T-helper 9 cell (primary cell): ENCODE measurements around the gene RSAD1.
"Not testable (repeated sequence)": the region's sequence is repeated elsewhere in the genome, so short reads cannot be mapped to it uniquely, and the experiment has no call there.

Experiments used
- DNase-seq: peaks from one replicate; pipeline ENCODE4 v3.0.0-alpha.2; 2020

Gene RSAD1

DNA sequence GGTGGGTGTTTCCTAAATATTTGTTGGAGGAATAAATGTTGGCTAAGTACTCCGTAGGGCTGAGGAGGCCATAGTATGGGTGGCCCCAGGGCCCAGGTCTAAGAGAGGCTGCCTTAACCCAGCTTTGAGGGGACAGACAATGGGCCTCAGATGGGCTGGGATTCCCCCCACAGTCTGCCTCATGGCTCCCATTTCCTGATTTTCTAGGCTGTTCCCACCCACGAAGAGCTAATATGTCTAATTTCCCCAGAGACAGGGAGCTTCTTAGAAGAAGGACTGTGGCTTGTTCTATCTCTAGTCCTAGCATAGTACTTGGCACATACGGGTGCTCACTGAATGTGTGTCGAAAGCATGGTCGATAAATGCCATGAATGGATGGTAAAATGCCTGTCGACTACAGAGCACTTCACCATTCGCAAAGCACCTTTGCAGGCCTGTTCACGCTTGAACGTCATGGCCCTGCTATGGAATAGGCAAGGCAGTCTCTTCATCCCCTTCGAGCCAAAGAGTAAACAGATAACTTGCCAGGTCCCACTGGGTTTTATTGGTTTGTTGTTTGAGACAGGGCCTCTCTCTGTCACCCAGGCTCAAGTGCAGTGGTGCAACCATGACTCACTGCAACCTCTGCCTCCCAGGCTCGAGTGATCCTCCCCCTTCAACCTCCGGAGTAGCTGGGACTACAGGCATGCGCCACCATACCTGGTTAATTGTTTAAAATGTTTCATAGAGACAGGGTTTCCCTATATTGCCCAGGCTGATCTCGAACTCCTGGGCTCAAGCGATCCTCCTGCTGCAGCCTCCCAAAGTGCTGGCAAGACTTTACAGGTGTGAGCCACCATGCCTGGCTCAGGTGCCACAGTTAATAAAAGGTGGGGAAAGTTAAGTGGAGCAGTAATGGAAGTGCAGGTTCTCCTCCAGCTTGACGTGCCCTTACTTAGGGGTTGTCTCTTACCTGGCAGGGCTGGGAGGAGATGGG, 19.7 kb upstream of the RSAD1 start:
- DNase-seq, result no peak

DNA sequence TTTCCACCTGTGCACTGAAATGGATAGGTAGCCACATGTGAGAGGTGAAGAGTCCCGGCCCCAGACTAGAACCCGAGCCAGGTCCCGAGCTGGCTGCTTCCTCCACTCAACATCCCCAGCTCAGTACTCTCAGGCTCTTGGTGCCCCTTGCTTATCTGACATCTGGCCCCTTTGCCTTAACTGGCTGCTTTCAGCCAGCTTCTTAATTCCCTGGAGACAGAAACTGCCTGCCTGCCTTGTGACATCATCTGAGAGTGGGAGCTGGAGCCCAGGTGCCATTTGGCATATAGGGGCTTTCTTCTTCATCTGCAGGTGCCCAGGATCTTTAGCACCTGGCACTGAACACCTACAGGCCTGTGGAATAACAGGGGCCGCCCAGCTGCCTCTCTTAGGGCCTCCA, 18.9 kb upstream of the RSAD1 start:
- DNase-seq, result no peak

DNA sequence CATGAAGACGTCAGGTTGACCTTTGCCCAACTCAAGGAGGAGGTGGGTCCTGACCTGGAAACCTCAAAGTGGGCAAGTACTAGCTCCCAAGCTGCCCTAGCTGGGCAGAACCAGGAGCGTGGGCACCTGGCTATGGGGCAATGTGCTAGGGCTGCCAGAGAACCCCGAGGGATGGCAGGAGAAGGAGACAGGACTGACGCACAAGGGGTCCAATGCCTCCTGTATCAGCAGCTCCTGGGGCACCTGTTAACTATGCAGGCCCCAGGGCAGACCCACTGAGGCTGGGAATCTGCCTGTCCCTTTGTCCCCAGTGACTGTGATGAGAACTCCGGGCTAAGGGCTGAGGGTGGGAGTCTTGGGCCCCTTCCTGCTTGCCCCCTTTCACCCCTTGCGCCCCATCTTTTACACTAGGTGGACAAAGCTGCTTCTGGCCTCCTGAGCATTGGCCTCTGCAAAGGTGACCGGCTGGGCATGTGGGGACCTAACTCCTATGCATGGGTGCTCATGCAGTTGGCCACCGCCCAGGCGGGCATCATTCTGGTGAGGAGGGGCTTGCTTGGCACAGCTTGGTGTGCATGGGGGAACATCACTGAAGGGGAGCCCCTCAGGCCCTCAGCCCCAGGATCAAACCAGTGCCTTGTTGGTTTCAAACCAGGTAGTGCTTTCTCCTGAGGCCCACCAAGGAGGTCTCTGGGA, 17.7 kb upstream of the RSAD1 start:
- no peak for DNase-seq

DNA sequence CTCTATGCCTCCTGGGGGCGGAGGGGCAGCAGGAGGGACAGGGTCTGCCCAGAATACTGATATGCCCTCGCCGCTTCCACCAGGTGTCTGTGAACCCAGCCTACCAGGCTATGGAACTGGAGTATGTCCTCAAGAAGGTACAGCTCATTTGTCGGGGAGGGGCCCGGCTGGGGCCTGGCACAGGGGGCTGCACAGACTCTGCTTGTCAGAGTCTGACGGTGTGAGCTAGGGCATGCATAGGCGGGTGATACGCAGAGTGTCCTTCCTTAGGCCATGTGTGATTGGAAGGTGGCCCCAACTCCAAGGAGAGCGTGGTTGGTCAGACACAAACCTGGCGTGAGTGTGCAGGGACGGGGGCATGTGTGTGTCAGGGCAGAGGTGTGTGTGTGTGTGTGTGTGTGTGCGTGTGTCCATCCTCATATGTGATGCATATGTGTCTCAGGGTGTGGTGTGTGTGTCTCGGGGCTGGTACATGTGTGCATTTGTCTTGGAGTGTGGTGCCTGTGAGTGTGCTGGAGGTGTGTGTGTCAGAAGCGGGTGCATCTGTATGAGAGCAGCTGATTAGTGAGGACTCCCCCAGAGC, 17.0 kb upstream of the RSAD1 start:
- DNase-seq, result no peak

DNA sequence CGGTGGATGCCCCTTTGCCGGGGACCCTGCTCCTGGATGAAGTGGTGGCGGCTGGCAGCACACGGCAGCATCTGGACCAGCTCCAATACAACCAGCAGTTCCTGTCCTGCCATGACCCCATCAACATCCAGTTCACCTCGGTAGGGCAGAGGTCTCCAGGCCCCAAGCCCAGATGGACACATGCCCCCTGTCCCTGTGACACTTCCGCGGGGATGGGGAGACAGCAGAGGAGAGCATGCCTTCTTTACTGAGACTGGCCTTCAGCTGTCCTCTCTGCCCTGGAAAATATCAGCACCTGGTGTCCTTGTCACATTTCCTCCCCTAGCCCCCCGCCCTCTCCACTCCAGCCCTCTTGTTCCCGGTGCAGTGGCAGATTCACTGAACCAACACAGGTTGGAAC, 16.2 kb upstream of the RSAD1 start:
- DNase-seq, result no peak

DNA sequence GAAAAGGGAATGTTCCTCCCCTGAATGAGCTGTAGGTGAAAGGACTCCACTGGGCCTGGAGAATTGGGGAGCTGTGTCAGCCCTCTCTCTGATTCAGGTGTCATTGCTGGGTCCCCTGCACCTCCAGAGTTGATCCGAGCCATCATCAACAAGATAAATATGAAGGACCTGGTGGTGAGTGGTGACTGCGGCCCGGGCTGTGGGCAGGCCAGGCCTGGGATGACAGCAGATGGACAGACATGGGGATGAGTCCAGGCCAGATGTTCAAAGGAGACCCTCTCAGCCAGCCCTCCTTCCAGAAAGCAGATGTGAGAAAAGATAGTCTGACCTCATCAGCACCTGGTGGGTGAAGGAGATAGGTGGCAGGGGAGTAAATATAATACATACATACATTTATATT, 14.5 kb upstream of the RSAD1 start:
- DNase-seq, result no peak

DNA sequence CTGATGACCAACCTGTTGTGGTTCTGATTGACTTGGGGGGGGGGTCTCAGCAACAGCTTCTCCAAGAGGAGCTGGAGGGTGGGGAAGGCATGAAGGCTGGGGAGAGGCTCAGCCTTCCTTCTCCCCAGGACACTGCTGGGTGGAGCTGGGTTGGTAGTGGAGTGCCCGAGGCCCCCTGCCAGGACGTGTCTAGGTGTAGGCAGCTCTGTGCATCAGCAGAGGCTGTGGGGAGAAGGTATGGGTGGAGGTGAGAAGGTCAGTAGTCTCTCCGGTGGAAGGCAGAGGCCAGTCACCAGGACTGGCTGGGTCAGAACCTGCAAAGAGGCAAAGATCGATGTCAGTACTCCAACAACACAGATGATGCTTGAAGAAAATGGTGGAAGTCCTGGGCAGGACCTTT, 13.9 kb upstream of the RSAD1 start:
- DNase-seq, result no peak

DNA sequence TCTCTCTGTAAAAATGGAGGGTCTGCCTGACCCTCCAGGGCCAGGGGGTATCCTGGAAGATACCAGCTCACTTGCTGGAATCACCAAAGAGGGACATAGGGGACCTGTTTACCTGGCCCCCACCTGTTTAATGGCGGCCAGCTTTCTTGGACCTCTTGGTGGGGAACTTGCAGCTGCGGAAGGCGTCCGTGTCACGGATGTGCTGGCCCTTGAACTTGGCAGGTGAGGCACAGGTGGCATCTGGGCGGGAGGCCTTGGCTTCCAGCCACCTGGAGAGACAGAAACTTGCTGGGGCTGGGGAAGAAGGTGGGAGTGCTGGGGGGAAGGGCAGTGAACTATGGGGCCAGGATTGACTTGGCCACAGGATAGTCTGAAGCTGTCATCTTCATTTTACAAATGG, 13.5 kb upstream of the RSAD1 start:
- no peak for DNase-seq

DNA sequence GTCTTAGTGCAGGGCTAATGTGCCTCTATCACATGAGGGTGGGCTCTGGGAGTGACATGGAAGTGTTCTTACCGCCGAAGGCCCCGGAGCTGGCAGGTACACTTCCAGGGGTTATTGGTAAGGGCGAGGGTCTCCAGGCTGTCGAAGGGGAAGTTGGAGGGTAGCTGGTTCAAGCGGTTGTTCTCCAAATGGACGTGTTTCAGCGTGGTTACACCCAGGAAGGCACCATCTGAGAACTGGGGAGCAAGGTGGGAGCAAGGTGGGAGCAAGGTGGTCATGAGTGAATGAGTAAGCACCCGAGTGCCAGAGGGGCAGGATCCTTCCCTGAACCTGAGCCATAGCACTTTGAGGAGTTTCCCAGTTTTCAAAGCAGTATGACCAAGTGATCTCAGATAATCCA, 13.0 kb upstream of the RSAD1 start:
- DNase-seq, result no peak

DNA sequence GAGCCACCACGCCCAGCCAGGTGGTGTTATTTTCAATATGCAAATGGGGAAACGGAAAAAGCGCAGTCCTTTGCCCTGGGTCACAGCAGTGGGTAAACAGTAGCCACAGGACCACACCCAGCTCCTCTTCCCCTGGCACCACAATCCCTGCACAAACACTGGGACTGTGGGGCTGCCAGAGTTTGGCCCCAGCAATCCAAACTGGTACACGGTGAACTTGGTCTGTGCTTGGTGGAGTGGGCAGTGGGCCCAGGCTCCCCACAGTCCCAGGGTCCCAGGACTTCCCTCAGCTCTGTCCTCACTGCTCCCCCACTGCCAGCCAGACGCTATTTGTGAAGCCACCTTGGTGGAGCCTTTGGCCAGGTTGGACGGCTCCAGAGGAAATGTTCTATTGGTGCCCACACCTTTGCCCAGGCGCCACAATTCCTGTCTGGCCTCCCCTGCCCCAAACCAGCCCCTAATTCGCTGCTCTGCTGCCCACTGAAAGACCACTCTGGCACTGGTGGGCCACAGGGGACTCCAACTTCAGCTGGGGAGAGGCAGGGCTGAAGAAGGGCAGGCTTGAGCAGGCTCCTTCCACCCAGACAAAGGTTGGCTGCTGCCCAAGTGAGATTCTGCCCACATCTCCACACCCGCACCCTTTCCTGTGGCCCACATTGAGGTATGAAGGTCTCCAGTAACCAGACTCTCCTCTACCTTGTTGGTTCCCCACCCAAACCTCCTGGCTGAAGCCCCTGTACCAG, 12.1 kb upstream of the RSAD1 start:
- no peak for DNase-seq

DNA sequence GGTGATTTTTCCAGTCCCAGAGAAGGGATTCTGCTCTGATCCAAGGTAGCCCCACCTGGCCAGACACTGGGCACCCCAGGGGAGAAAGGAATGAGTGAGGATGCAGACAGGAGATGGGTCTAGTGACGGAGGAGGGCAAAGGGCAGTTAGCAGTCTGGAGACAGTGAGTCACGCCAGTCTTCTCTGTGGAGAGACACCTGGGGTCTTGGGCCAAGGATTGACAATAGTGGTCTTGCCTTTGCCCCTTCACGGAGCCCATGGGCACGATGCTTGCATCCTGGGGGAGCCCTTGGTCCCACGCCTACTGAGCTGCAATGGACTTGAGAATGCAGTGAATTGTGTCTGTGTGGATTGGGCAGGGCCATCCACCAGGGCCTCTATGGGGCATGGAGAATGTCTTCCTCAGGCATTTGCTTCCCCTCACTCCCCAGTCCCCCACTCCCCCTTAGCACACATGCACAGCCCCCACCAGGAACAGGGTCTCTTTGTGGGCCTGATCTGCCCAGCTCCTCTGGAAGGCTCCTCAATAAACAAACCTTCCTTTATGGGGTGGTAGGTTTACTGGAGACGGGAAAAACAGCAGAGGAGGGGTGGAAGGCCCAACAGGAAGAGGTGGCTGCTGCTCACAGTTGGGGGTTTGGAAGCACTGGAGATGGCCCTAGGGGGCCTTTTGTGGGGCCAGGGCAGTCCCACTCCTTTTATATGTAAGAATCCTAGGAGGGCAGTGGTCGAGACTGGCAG, 11.4 kb upstream of the RSAD1 start:
- DNase-seq, result no peak

DNA sequence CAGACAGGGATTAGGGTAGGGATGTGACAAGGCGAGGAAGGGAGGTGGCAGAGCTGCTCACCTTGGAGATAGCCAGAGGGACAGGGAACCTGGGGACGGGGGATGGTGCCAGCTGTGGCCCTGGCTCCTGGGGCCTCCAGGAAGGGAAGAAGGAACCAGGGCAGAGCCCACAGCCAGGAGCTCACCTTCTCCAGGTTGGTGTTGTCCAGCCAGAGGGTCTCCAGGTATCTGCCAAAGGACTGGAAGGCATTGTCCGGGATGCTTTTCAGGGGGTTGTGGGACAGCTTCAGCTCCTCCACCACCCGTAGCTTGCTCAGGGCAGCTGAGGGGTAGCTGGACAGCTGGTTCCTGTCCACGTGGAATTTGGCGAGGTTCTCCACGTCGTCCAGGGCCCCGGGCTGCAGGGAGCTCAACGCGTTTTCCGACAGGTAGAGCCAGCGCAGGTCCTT, 10.8 kb upstream of the RSAD1 start:
- no peak for DNase-seq

DNA sequence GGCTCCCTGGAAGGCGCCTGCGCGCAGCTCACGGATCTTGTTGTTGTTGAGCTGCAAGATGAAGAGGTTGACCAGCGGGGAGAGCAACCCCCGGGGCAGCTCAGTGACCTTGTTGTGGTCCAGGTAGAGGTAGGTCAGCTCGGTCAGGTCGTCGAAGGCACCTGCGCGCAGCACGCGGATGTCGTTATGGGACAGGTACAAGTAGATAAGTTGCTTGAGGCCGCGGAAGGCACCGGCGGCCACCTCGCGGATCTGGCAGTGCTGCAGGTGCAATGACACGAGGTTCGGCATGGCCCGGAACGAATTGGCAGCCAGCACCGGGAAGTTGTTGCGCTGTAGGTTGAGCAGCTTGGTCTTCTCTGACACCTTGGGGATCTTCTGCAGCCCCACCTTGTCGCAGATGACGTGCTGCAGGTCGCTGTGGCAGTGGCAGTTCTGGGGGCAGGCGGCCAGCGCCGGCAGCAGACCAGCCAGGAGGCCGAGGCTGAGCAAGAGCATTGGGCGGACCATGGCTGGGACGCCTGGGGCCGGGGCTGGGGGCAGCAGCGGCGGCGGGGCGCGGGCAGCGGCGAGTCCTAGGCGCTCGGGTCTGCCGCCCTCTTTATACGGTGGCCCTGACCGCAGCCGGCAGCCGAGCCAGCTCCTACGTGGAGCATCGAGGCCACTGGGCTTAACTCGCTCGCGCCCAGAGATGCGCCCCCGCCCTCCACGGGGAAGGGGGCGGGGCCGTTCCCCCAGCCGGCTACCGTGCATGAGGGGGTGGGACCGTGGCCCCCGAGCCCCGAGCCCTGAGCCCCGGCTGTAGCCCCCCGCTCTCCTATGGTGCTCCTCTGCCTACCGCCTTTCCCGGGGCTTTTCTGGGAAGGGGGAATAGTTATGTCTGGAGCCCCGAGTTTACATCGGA, 10.1 kb upstream of the RSAD1 start, which contains the start of gene CHAD:
TSS of gene CHAD (minus strand) at position 577 of the 904 bp plus-strand sequence. CDS start at position 510, 67 bp downstream.
- no peak for DNase-seq

DNA sequence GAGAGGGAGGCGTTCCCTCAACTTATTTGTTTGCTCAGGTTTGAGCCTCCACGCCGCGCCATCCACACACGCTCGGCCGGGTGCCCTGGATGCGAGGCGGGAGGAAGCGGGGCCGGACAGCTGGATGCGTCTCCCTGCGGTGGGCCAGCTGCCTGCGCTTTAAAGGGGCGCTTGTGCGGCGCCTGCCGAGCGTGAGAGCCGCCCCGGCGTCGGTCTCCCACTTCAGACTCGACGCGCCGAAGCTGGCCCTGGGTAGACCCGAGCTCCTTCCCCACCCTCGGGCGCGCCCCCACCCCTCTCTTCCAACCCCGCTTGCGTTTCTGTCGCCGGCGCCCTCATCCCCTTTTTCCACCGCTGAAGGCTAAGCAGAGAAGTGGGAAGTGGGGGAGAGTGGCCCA, 9.5 kb upstream of the RSAD1 start:
- no peak for DNase-seq

DNA sequence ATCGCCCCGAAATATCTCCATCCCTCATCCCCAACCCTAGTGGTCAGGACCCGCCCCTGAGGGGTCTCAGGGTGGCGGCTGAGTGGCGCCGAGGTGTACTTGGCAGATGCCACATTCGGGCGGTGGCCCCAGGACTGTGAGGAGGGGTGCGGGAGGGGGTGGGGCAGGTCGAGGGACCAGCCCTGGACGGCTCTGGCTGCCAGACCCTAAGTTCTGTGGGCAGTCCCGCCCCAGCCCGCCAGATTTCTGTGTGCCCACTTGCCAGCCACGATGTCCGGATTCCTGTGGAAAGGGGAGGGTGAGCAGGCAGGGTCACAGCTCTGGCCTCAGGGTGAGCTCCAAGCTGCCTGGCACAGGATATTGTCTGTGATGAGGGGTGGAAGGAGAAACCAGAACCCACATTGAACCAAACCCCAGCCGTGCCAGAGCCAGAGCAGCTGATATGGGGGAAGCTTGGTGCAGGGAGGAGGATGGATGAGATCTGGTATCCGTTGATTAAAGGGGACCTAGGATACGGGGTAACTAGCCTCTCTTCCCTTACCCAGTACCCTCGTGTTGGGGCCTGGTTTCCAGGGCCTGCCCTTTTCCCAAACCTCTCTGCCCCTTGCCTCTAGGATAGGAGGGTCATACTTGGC, 8.9 kb upstream of the RSAD1 start:
- DNase-seq, result no peak

DNA sequence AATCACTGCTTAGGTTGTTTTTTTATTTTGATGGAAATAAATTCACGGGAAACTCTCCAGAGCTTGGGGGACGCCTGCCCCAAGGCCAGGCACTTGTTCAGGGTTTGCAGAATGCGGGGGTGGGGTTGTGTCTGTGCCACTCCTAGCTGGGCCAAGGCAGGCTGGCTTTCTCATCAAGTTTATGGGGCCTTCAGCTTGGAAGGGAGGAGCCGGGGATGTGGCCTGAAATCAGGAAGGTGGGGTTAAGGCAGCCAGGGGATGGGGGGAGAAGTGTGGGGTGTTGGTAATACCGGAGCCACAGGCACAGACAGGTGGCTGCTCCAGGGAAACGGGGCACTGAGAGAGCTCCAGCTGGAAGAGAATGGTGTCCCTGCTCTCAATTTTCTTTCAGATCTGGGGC, 8.2 kb upstream of the RSAD1 start:
- no peak for DNase-seq

DNA sequence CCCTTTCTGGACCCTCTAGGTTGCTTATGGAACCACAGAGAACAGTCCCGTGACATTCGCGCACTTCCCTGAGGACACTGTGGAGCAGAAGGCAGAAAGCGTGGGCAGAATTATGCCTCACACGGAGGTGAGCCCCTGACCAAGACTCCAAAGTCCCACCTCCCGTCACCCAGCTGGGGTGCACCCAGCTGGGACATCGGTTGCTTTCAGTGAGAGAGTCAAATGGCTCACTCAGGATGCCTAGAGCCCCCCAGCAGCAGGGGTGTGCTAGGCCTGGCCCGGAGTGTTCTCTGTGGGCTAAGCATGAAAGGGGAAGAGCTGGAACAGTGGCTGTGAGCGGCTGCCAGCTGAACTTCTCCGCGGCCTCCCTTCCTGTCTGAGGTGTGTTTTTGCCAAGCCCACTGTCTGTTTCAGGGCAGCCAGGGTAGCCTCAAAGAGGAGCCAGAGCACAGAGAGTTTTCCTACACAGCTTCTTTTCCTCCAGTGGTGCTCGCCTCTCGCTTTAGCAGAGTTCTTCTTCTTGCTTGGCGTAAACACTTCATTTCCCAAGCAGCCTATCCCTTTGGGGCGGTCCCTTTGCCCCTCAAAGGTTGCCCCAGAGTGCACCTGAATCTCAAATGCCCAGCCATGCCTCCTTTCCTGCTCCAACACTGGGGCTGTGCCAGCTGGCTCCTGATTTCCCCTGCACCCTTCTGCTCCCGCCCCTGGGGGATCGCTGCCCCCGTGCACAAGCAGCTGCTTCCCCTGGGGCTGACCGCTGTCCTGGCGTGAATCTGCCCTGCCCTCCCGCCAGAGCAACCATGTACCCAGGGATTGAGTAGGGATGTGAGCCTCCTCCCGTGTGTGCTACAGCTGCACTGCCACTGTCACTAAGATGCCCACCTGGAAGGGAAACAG, 7.4 kb upstream of the RSAD1 start:
- DNase-seq, result no peak

DNA sequence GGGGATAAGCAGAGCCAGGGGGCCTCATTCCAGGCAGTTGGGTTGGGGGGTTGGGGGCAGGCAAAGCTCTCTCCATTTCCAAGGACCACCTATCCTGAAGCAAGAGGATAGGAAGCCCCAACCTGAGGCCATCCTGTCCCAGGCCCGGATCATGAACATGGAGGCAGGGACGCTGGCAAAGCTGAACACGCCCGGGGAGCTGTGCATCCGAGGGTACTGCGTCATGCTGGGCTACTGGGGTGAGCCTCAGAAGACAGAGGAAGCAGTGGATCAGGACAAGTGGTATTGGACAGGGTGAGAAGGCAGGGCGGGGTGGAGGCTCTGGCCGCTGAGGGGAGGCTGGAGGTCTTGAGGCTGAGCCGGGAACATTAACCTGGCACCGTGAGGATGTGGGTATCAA, 6.4 kb upstream of the RSAD1 start:
- DNase-seq, result no peak

DNA sequence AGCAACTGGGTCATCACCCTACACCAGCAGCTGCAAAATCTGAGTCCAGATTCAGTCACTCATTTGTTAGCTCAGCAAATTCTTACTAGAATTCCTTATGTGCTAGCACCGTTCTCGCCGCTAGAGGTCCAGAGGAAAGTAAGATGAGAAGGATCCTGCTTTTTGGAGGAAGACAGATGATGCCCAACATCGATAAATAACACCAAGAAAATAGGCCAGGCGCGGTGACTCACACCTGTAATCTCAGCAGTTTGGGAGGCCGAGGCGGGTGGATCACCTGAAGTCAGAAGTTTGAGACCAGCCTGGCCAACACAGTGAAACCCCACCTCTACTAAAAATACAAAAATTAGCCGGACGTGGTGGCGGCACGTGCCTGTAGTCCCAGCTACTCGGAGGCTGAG, 5.9 kb upstream of the RSAD1 start:
- DNase-seq, result not testable (repeated sequence)
